Inflammatory macrophage treated with lipopolysaccharide for 1 hour (primary cell): ENCODE results near the gene LRRIQ1.
A peak's percentile ranks its signal among the peaks of the same experiment; 100 is the strongest.
"Not testable (repeated sequence)": the region's sequence is repeated elsewhere in the genome, so short reads cannot be mapped to it uniquely, and the experiment has no call there.

Experiments used
- DNase-seq, 2 donors: peaks; one replicate each; pipeline ENCODE4 v3.0.0-alpha.2; 2020 to 2022

LRRIQ1 gene, protein sequence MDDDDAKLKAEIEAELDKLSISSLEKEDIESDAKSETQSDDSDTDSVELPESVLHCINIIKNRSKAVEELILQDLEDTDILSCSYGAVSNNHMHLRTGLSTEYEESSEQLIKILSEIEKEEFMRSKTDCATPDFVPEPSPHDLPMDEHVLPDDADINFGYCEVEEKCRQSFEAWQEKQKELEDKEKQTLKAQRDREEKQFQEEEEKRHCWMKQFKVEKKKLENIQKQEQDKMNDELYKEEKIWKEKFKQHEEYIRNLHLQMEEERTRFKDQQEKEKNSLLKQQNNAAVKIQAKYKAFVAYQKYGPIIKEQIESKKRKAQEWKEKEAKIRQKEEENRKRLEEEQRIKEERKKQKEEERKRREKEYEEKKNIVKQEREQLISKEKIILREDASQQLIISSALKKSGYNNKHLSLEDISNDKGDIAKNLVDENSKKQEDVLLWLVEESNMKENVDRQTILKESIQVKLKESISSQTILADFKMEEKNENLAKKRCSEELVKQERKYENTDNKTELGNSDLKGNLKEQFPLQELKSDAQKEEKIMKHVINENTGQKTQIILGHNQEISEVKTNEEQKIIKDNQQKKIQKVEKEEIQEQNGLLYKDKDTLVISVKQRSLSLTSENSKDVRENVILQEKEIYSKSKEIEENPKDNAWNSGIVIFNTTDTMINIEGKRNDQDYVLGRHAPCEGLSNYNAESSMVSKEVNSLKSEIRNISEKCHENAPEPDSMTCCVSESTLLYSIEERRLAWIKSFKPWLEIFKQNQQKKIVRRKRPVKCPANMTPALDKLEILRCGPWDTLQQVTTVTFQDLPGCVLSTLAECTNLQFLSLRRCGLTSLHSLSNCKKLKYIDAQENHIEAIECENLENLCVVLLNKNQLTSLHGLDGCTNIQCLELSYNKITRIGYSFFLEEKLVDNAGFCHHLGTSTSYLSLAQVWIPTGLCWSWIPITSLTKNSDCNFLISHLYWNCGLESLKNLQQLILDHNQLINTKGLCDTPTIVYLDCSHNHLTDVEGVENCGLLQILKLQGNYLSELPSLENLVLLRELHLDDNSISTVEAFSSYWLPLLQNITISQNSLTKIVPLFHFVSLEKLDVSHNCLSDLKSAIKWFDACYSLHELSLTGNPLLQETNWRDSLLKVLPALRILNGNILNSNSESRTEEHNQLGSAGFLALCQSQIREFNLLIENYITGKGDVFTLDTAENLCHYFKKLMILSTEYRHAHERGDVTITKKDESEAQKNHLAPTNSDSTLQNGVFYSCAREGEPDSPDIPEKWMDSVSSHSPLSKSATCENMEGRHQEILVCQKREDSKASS (N-terminal part only)

GRCh38 chr12:85036234-85036707, at the start of gene LRRIQ1, which contains the start of gene TSPAN19:
Gene LRRIQ1, plus strand, starts transcription at chr12:85036351. Its CDS starts 1,826 bp downstream, at chr12:85038177.
Gene TSPAN19, minus strand, starts transcription at chr12:85036277. Its CDS starts 6,331 bp downstream, at chr12:85029946.
- DNase-seq: peak in 1 of 2 donors; percentile 12

- DNase-seq: no peak
Observed at GRCh38 chr12:84986586-84986985, 49.6 kb upstream of the LRRIQ1 start.

- DNase-seq: no peak
Observed at GRCh38 chr12:84994426-84994825, 41.7 kb upstream of the LRRIQ1 start.

- no peak for DNase-seq
Observed at GRCh38 chr12:84995641-84996040, 40.5 kb upstream of the LRRIQ1 start.

- DNase-seq: no peak
Observed at GRCh38 chr12:84996759-84997158, 39.4 kb upstream of the LRRIQ1 start.

DNA sequence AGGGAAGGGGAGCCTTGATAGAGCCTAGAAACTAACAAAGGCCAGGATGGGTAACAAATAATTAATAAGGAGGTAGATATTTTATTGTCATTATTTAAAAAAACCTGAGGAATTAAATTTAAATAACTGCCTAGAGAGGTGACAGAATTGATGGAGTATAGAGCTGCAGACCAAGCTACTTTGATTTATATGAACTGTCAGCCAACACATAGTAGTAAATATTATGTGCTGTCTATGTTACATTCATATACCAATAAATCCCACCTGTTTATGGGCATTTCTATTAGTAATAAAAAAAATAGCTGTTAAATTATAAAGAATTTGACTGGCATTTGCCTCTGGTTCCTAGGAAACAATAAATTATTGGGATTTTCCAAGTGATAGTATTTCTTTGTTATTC, 37.8 kb upstream of the LRRIQ1 start:
- no peak for DNase-seq

- no peak for DNase-seq
Observed at GRCh38 chr12:85000729-85001128, 35.4 kb upstream of the LRRIQ1 start.

GRCh38 chr12:85002778-85003296, 33.3 kb upstream of the LRRIQ1 start:
- DNase-seq: no peak

- DNase-seq: no peak
Observed at GRCh38 chr12:85004204-85004603, 31.9 kb upstream of the LRRIQ1 start.

DNA sequence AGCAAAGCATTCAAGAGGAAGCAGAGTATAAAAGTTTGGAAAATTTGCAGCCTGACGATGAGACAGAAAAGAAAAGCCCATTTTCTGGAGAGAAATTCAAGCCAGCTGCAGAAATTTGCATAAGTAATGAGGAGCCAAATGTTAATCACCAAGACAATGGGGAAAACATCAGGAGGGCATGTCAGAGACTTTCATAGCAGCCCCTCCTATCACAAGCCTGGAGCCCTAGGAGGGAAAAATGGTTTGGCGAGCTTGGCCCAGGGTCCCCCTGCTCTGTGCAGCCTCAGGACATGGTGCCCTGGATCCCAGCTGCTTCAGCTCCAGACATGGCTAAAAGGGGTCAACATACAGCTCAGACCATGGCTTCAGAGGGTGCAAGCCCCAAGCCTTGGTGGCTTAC, 31.1 kb upstream of the LRRIQ1 start:
- DNase-seq: not testable (repeated sequence)

DNA sequence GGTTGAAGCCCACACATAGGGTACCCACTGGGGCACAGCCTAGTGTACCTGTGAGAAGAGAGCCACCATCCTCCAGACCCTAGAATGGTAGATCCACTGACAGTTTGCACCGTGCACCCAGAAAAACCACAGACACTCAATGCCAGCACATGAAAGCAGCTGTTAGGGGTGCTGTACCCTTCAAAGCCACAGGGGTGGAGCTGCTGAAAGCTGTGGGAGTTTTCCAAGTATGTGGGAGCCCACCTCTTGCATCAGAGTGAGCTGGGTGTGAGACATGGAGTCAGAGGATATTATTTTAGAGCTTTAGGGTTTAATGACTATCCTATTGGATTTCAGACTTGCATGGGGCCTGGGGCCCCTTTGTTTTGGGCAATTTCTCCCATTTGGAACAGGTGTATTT, 30.5 kb upstream of the LRRIQ1 start:
- DNase-seq: no peak

- DNase-seq: no peak
Observed at GRCh38 chr12:85006206-85006605, 29.9 kb upstream of the LRRIQ1 start.

DNA sequence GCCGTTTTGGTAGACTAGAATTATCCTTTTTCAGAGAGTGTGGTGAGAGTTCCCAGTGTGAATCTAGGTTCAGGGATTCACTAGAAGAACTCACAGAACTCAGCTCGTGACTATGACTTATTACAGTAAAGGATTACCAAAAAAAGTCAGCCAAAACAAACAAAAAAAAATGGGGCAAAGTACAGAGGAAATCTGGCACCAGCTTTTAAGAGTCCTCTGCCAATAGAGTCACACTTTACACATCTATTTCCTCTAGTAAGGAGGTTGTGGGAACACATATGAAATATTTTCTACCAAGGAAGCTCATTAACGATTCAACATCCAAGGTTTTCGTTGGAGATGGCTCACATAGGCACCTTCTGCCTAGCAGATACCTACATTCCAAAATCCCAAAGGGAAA, 28.3 kb upstream of the LRRIQ1 start:
- DNase-seq: no peak

GRCh38 chr12:85016413-85016812, 19.7 kb upstream of the LRRIQ1 start:
- DNase-seq: peak; percentile 13 to 32

- DNase-seq: no peak
Observed at GRCh38 chr12:85017133-85017532, 19.0 kb upstream of the LRRIQ1 start.

DNA sequence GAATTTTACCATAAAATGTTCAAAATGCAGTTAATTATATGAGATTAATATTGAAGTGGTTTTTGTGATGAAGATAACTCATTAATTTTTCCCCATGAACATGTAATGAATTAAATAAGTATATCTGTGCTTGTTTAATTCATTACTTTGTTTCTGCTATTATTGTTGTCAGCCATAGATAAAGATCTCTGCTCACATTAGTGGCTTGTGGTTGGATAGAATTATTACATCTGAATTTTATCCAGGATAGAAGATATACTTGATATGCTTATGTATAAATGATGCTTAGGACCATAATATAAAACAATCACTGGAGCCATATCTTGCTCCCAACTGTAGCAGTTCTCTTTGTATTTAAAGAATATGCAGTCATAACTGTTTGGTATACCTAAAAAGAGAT, 18.5 kb upstream of the LRRIQ1 start:
- DNase-seq: no peak

GRCh38 chr12:85018098-85018497, 18.1 kb upstream of the LRRIQ1 start:
- DNase-seq: no peak

DNA sequence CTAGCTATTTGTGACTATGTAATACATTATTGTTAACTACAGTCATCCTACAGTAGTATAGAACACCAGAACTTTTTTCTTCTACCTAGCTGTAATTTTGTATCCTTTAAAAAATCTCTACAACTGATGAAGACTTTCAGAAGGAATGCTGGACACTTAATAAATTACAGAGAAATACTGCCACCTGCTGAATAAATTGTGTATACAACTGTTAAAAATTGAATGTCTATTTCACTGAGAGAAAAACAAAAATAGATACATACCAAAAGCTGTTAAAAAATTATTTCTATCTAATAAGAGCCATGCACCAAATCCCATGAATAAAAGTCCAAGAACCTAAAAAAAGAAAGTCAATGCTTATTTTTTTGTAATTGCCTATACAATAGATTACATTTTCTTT, 6.7 kb upstream of the LRRIQ1 start:
- DNase-seq: peak; percentile 16 to 55

- no peak for DNase-seq
Observed at GRCh38 chr12:85036733-85037132, 582 bp downstream of the LRRIQ1 start.

GRCh38 chr12:85041395-85041794, 5.2 kb downstream of the LRRIQ1 start:
- no peak for DNase-seq

DNA sequence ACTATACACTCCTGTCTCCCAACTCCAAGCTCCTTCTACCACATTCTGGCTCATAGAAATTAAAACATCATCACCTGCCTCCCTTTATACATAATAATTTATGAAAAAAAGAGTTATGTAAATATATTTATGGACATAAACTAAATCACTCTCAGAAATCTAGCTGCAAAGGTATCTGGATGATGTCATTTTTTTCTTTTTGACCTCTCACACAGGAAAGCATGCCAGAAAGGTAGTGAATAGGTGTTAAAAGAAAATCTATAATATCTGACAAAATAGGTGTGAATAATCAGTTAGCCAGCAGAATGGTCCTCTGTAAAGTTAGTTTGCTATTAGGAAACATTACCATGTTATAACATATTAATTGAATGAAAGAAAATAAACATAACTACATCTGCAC, 7.7 kb downstream of the LRRIQ1 start:
- no peak for DNase-seq

- DNase-seq: peak; percentile 35 to 84
Observed at GRCh38 chr12:85057370-85057963, 21.3 kb downstream of the LRRIQ1 start.
